HUES48 (cell line): ENCODE results near the gene LPAR5.

Experiments used
- H3K27ac ChIP-seq: one replicate; pipeline ENCODE4 v1.7.0; 2013; ENCODE audit warnings: low read depth, low read length, inconsistent platforms
- H3K27me3 ChIP-seq: 2 replicates; pipeline ENCODE4 v1.6.1; 2013; ENCODE audit warnings: mild to moderate bottlenecking, low read length; ENCODE audit not compliant: control insufficient read depth, insufficient read depth
- H3K36me3 ChIP-seq: 2 replicates; pipeline ENCODE4 v1.6.1; 2013; ENCODE audit warnings: low read length; ENCODE audit not compliant: control insufficient read depth, insufficient read depth
- H3K4me1 ChIP-seq: 2 replicates; pipeline ENCODE4 v1.6.1; 2013; ENCODE audit warnings: mild to moderate bottlenecking, low read length; ENCODE audit not compliant: control insufficient read depth, insufficient read depth
- H3K4me3 ChIP-seq: 2 replicates; pipeline ENCODE4 v1.5.1; 2013; ENCODE audit warnings: mild to moderate bottlenecking, low read depth, low read length
- H3K9ac ChIP-seq: 2 replicates; pipeline ENCODE4 v1.6.1; 2013; ENCODE audit warnings: mild to moderate bottlenecking, low read depth, low read length, moderate library complexity
- H3K9me3 ChIP-seq: 2 replicates; pipeline ENCODE4 v1.6.1; 2013; ENCODE audit warnings: low read length; ENCODE audit not compliant: control insufficient read depth, insufficient read depth

Gene LPAR5

DNA sequence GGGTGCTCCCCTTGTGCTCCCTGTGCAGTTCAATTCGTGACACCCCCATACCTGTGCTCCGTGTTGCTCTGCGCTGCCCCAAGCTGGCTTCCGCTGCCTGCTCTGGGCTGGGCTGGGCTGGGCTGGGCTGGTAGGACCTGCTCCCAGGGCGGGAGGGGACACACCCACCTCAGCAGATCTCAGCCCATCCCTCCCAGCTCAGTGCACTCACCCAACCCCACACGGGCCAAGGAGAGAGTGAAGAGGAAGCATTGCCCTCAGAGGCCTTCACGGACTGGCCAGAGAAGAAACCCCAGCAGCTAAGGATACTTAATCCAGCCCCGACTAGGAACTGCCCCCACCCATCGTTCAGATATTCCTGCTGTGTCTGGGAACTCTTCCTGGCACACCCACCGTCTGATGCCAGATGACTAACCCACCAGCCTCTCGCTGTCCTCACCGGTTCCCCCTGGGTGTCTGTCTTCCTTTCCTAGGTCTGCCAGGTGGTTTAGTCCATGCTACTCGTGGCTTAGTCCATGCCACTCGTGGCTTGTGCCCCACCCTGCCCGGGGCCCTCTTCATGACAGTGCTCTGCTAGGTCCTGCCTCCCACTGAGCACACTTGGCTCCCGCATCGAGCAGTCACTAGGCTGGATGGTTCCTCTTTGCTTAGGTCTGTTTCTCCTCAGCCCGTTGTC is at the start of gene LPAR5:
LPAR5 (minus strand) TSS at position 104 of the 676 bp plus-strand sequence. CDS start 14,711 bp downstream, outside the sequence.
- H3K9me3 ChIP-seq, result no peaks in the 10 kb centered on the region
- H3K36me3 ChIP-seq, result no peaks in the 10 kb centered on the region
- H3K9ac ChIP-seq, result no peak within 1 kb of the TSS
- no peak within 1 kb of the TSS for H3K27ac ChIP-seq
- H3K27me3 ChIP-seq, result peaks cover 5% of the 10 kb centered on the region; the same call in 1 of the 2 replicates
- no peak within 1 kb of the TSS for H3K4me3 ChIP-seq
- peaks cover 7% of the 10 kb centered on the region; the same call in 1 of the 2 replicates for H3K4me1 ChIP-seq

DNA sequence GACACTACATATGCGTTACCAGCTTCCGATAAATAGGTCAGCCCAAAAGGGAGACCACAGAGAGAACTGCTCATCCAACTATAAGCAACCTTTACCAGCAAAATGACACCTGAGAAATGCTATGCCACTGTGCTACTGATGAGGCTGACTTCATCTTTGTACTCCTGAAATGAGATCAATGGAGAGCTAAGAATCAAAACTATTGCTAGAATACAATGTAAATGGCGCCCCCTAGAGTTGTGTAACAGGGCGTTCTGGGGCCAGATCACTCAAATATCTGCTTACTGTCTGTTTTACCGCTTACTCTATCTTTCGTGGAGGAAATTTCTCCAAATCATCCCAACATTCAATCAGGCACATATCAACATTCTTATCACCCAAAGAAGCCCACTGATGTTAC is 48.9 kb upstream of the LPAR5 start:
- no peak overlapping the region for H3K27ac ChIP-seq
- no peaks in the 10 kb centered on the region for H3K9me3 ChIP-seq
- H3K4me1 ChIP-seq, result 0 out of 2 replicates have a peak, but pooled peaks cover 14% of the 10 kb centered on the region
- H3K9ac ChIP-seq, result no peak overlapping the region
- peaks cover 39% of the 10 kb centered on the region for H3K36me3 ChIP-seq
- no peak overlapping the region for H3K4me3 ChIP-seq
- no peaks in the 10 kb centered on the region for H3K27me3 ChIP-seq

DNA sequence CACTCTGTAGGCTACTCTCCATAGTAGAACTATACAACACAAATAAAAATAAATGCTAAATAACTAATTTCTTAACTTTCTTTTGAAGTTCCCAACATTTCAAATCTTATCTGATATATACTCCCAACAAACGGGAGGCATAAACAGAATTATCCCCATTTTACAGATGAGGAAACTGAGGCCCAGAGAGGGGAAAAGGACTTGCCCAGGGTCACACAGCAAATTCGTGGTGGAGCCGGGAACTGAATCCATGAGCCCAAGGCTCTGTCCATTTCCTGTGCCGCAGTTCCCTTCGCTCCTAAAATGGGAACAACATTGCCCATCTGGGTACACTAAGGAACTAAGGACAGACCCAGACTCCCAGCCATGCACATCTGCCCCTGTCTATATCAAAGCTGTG is 41.2 kb upstream of the LPAR5 start:
- H3K36me3 ChIP-seq, result peaks cover 92% of the 10 kb centered on the region

DNA sequence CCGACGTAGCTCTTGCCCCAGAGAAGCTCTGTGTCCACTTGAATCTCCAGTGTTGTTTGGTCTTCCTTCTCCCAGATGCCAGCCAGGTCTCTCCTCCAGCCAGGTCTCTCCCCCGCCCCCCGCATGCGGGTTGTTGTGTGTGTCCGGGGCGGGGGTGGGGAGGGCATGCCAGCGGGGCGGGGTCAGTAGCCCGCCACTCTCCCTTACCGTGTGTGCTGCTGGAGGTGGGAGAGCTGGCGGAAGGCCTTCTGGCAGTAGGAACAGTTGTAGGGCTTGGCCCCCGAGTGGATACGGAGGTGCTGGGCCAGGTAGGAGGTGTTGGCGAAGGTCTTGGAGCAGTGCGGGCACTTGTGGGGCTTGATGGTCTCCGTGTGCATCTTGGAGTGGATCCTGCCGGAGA is 36.4 kb upstream of the LPAR5 start:
- Histone ChIP-seq H3K27ac (no peak overlapping the region), H3K9ac (no peak overlapping the region), H3K27me3 (no peaks in the 10 kb centered on the region), H3K9me3 (no peaks in the 10 kb centered on the region), H3K4me1 (no peaks in the 10 kb centered on the region), H3K4me3 (no peak overlapping the region), H3K36me3 (peaks cover 93% of the 10 kb centered on the region)

More for the DNA sequence above, 41.2 kb upstream of the LPAR5 start:
- Histone ChIP-seq H3K27ac (no peak overlapping the region), H3K27me3 (no peaks in the 10 kb centered on the region), H3K9me3 (no peaks in the 10 kb centered on the region), H3K9ac (no peak overlapping the region), H3K4me3 (no peak overlapping the region), H3K4me1 (no peaks in the 10 kb centered on the region)

DNA sequence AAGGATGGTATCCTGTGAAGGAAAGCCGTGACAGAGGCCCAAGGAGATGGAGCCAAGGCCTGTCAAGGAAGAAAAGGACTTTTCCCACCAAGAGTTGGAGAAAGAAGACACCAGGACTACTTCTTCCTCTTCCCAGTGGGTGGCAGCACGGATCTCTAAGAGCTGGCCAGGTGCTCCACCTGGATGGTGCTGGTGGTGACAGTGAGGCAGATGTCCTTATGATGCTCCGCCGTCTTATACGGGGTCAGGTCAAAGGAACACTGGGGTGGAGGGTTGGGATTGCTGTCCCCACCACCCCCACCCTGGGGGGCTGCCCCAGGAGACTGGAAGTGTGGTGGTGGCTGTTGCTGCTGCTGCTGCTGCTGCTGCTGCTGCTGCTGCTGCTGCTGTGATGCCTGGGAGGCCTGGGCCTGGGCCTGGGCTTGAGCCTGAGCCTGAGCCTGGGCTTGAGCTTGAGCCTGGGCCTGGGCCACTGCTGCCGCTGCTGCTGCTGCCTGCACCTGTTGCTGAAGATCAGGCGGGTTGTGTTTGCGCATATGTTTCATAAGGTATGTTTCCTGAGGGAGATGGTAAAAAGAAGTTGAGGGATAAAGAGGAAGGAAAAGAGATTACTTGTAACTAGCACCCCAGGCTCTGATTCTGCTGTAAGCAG is 31.9 kb upstream of the LPAR5 start:
- no peaks in the 10 kb centered on the region for H3K27me3 ChIP-seq
- no peak overlapping the region for H3K4me3 ChIP-seq
- H3K9me3 ChIP-seq, result no peaks in the 10 kb centered on the region
- peaks cover 56% of the 10 kb centered on the region for H3K36me3 ChIP-seq
- no peaks in the 10 kb centered on the region for H3K4me1 ChIP-seq
- no peak overlapping the region for H3K27ac ChIP-seq
- H3K9ac ChIP-seq, result no peak overlapping the region

DNA sequence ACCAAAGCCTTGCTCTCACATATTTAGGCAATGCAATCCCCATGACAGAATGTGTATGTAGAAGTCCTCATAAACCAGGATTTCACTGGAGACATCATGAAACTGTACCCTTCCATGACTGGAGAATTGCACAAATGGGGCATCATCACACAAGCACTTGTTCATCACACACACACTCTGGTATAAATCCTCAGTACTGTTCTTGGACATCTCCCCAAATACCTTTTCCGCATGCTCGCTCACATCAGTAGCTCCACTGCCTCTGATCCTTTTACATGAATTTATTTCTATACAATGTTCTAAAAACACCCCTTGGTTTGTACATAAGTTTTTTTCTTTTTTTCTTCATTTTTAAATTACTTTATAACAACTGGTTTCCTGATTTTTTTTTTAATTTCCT is 30.5 kb upstream of the LPAR5 start:
- peaks cover 43% of the 10 kb centered on the region for H3K36me3 ChIP-seq

DNA sequence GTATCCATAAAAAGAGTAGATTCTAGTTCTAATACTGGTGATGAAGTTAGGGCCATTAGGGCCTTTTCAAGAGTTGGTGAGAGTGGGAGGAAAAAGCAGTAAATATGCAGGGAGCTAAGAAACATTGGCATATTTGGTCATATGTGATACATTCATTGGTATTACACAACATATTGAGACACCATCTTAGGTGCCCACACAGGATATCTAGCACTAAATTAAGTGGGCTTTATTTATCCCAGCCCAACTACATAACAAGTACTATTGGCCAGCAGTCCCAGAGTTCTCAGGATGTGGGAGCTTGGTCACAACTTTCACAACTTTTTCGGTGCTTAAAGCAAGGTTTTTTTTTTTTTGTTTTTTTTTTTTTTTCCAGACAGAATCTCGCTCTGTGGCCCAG is 29.1 kb upstream of the LPAR5 start:
- no peak overlapping the region for H3K27ac ChIP-seq
- H3K9me3 ChIP-seq, result no peaks in the 10 kb centered on the region
- H3K27me3 ChIP-seq, result no peaks in the 10 kb centered on the region
- H3K4me1 ChIP-seq, result no peaks in the 10 kb centered on the region
- peaks cover 30% of the 10 kb centered on the region for H3K36me3 ChIP-seq
- no peak overlapping the region for H3K9ac ChIP-seq
- no peak overlapping the region for H3K4me3 ChIP-seq

More for the DNA sequence above, 30.5 kb upstream of the LPAR5 start:
- no peaks in the 10 kb centered on the region for H3K4me1 ChIP-seq
- H3K27ac ChIP-seq, result no peak overlapping the region
- H3K9ac ChIP-seq, result no peak overlapping the region
- no peaks in the 10 kb centered on the region for H3K9me3 ChIP-seq
- H3K27me3 ChIP-seq, result no peaks in the 10 kb centered on the region
- H3K4me3 ChIP-seq, result no peak overlapping the region

DNA sequence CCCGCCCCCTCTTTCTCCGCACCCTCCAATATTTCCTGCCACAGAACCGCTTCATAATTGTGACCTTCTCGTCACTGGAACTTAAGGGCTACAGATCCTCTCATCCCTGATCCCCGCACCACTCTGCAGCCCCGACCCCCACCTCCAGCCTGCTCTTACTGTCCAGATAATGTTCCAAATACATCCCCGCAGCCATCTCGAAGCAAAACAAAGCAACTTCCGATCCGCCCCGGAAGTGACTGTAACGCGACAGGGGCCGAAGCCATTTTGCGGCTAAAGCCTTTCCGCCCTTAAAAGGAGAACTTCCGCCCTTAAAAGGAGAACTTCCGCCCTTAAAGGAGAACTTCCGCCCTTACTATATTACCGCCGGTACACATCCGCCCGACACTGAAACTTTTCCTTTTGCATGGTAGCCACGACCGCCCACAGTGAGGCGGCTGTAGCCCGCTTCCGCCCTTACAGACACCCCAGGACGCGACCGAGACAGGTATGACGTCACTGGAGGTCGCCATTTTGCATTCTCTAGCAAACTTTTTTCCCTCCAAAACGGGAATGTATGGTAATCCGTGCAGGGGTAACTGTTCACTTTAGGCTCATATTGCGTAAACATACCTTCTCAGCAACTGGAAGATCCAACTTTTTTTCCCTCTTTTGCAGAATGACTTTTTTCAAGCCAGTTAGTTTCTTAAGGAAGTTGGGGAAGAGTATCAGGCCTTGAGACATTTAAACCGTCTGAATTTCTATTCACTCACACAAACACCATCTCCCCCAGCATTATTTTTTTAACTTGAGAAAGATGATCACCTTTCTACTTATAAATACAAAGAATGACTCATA is 27.4 kb upstream of the LPAR5 start, which contains the start of gene ING4:
ING4 (minus strand) TSS at position 214 of the 837 bp plus-strand sequence; CDS start at position 196, 18 bp downstream.
- Histone ChIP-seq H3K27me3 (no peaks in the 10 kb centered on the region), H3K27ac (peak within 1 kb of the TSS; percentile 88), H3K9ac (peak within 1 kb of the TSS; percentile 80), H3K36me3 (peaks cover 15% of the 10 kb centered on the region), H3K9me3 (no peaks in the 10 kb centered on the region), H3K4me1 (no peaks in the 10 kb centered on the region), H3K4me3 (peak within 1 kb of the TSS; percentile 98)

DNA sequence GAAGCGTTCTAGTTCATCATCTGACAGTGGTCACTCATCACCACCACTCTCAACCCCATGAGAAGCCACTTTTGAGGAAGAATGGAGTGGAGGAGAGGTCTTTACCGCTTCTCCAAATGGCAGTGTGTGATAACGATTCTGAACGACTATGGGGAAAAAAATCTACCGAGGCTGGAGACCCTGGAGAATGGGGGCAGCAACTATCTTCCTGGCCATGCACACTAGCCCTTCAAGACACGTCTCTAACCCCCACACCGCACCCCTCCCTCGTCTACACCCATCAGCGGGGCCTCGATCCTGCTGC is 26.8 kb upstream of the LPAR5 start:
- Histone ChIP-seq H3K4me3 (peak overlapping the region; percentile 98), H3K27me3 (no peaks in the 10 kb centered on the region), H3K27ac (peak overlapping the region; percentile 85), H3K36me3 (peaks cover 9% of the 10 kb centered on the region), H3K9ac (peak overlapping the region; percentile 80), H3K9me3 (no peaks in the 10 kb centered on the region), H3K4me1 (no peaks in the 10 kb centered on the region)

DNA sequence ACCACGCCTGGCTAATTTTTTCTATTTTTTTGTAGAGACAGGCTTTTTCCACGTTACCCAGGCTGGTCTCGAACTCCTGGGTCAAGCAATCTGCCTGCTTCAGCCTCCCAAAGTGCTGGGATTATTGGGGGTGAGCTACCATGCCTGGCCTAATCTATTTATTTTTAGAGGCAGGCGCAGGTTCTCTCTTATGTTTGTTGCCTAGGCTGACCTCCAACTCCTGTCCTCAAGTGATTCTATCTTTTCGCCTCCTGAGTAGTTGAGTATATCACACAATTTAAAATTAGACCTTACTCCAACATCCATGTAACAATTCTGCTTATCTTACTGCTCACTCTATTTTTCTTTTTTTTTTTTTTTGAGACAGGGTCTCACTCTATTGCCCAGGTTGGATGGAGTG is 18.2 kb upstream of the LPAR5 start:
- Histone ChIP-seq H3K27ac (no peak overlapping the region), H3K36me3 (peaks cover 47% of the 10 kb centered on the region), H3K4me1 (no peaks in the 10 kb centered on the region), H3K9ac (no peak overlapping the region), H3K4me3 (no peak overlapping the region), H3K27me3 (no peaks in the 10 kb centered on the region), H3K9me3 (no peaks in the 10 kb centered on the region)

DNA sequence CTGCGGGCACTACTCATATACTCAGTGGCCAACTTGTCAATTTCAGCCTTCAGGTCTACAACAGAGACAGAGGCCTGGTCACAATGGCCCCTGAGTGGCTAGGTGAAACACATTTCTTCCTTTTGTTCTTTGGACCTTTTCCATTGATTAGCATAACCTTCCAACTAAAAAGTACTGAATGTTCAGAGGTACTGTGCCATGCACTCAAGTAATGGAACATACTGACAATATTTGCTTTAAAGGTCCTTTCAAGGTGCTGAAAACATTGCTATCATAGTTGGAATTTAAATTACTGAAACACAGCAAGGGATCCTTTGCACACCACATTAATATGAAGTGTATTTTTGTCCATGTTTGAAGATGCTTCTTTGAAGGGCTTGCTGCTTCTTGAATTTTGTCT is 17.6 kb upstream of the LPAR5 start:
- H3K9me3 ChIP-seq, result no peaks in the 10 kb centered on the region
- H3K4me3 ChIP-seq, result no peak overlapping the region
- H3K27me3 ChIP-seq, result no peaks in the 10 kb centered on the region
- no peak overlapping the region for H3K9ac ChIP-seq
- peaks cover 49% of the 10 kb centered on the region for H3K36me3 ChIP-seq
- H3K4me1 ChIP-seq, result no peaks in the 10 kb centered on the region
- H3K27ac ChIP-seq, result no peak overlapping the region
